Endodermal cell (in vitro differentiated cells): Measurements from ENCODE around the gene GTPBP6. TPM values are rescaled to one million over a fixed set of nuclear protein-coding genes. Genes with fewer than 3 reads are reported as not detected.

ENCODE experiments used
- DNase-seq: peaks from one replicate; pipeline ENCODE4 v3.0.0-alpha.2; 2017
- H3K27ac ChIP-seq: 2 replicates; pipeline ENCODE4 v1.5.1; 2013; ENCODE audit warnings: mild to moderate bottlenecking, low read depth, low read length, moderate library complexity
- H3K27me3 ChIP-seq: 2 replicates; pipeline ENCODE4 v1.6.1; 2013; ENCODE audit warnings: mild to moderate bottlenecking, low read length, moderate library complexity; ENCODE audit not compliant: insufficient read depth, control insufficient read depth, poor library complexity, severe bottlenecking
- H3K36me3 ChIP-seq: 2 replicates; pipeline ENCODE4 v1.7.0; 2013; ENCODE audit warnings: mild to moderate bottlenecking, low read length, moderate library complexity; ENCODE audit not compliant: control insufficient read depth, insufficient read depth
- H3K4me1 ChIP-seq: one replicate; pipeline ENCODE4 v1.7.0; 2013; ENCODE audit warnings: low read length; ENCODE audit not compliant: control insufficient read depth, insufficient read depth
- H3K4me3 ChIP-seq: 2 replicates; pipeline ENCODE4 v1.5.1; 2013; ENCODE audit warnings: mild to moderate bottlenecking, low read length, moderate library complexity
- H3K9ac ChIP-seq: 2 replicates; pipeline ENCODE4 v1.6.1; 2013; ENCODE audit warnings: mild to moderate bottlenecking, low read length, moderate library complexity; ENCODE audit not compliant: poor library complexity, severe bottlenecking; ENCODE audit errors: extremely low read depth
- H3K9me3 ChIP-seq: 2 replicates; pipeline ENCODE4 v1.6.1; 2013; ENCODE audit warnings: mild to moderate bottlenecking, low read length, moderate library complexity; ENCODE audit not compliant: control insufficient read depth
- H3K27ac Mint-ChIP-seq: 2 replicates; pipeline ENCODE4 v1.8.0; 2020; ENCODE audit warnings: mixed read lengths
- H3K27me3 Mint-ChIP-seq: 2 replicates; pipeline ENCODE4 v1.8.0; 2021; ENCODE audit warnings: mild to moderate bottlenecking, mixed read lengths; ENCODE audit not compliant: insufficient read depth
- H3K36me3 Mint-ChIP-seq: 2 replicates; pipeline ENCODE4 v1.8.0; 2020; ENCODE audit warnings: low read depth, mixed read lengths
- H3K4me1 Mint-ChIP-seq: 2 replicates; pipeline ENCODE4 v1.8.0; 2020; ENCODE audit warnings: mixed read lengths
- H3K4me3 Mint-ChIP-seq: 2 replicates; pipeline ENCODE4 v1.8.0; 2020; ENCODE audit warnings: mild to moderate bottlenecking, moderate library complexity, mixed read lengths
- H3K9me3 Mint-ChIP-seq: 2 replicates; pipeline ENCODE4 v1.8.0; 2020; ENCODE audit warnings: mild to moderate bottlenecking, mixed read lengths
- CTCF ChIP-seq: fragments of 200-600 bp; sonication (generic); conservative IDR thresholded peaks from 2 replicates; pipeline ENCODE4 v1.5.0; 2021; ENCODE audit warnings: antibody characterized with exemption, mild to moderate bottlenecking
- WGBS, 2 experiments: methylation state at CpG; one replicate each; pipeline versions ENCODE4 v1.1.5 to v1.1.7; 2013; ENCODE audit warnings: missing lambda C conversion rate in 2 of 2, mixed read lengths in 1 of 2; ENCODE audit not compliant: insufficient coverage in 1 of 2, insufficient read length in 1 of 2; 5-methylcytosine and 5-hydroxymethylcytosine counted together
- total RNA-seq, 2 donors: library from RNA; stranded (reverse); fragmentation: NEBNext Ultra II Directional in 1 of 2; extraction: Animal tissue kit (Norgen Biotek cat#: 25700) in 1 of 2; gene quantifications; 2 replicates in 1 of 2; 3 replicates in 1 of 2; pipeline ENCODE4 v1.2.1, GENCODE V29; 2021

The GTPBP6 gene
- total RNA-seq, 2 donors from 2014 or later: 58.8 to 61.0 TPM

GRCh38 chrX:314781-315595 is 3.6 kb downstream of the GTPBP6 start:
- no peaks in the 10 kb centered on the region for H3K27me3 ChIP-seq
- no peak overlapping the region for H3K27ac ChIP-seq
- no peak overlapping the region for H3K4me3 Mint-ChIP-seq
- H3K4me1 ChIP-seq: no peaks in the 10 kb centered on the region
- H3K36me3 ChIP-seq: peaks cover 41% of the 10 kb centered on the region
- H3K9me3 Mint-ChIP-seq: peaks cover 2% of the 10 kb centered on the region
- no peak overlapping the region for H3K9ac ChIP-seq
- 94 to 95% methylated on average over 38 to 50 of the region's 51 CpGs for WGBS, 2 experiments
- no peaks in the 10 kb centered on the region for H3K4me1 Mint-ChIP-seq
- TF ChIP-seq CTCF: no peak
- peaks cover 24% of the 10 kb centered on the region for H3K36me3 Mint-ChIP-seq
- no peaks in the 10 kb centered on the region for H3K9me3 ChIP-seq
- no peaks in the 10 kb centered on the region for H3K27me3 Mint-ChIP-seq
- DNase-seq: no peak
- no peak overlapping the region for H3K27ac Mint-ChIP-seq
- H3K4me3 ChIP-seq: no peak overlapping the region

GRCh38 chrX:314049-314448 is 4.5 kb downstream of the GTPBP6 start:
- no peaks in the 10 kb centered on the region for H3K27me3 Mint-ChIP-seq
- H3K9ac ChIP-seq: no peak overlapping the region
- H3K4me1 Mint-ChIP-seq: no peaks in the 10 kb centered on the region
- no peak for TF ChIP-seq CTCF
- no peaks in the 10 kb centered on the region for H3K27me3 ChIP-seq
- H3K9me3 ChIP-seq: no peaks in the 10 kb centered on the region
- H3K36me3 ChIP-seq: peaks cover 45% of the 10 kb centered on the region
- no peak overlapping the region for H3K4me3 ChIP-seq
- H3K4me3 Mint-ChIP-seq: no peak overlapping the region
- H3K9me3 Mint-ChIP-seq: peaks cover 2% of the 10 kb centered on the region
- peaks cover 31% of the 10 kb centered on the region for H3K36me3 Mint-ChIP-seq
- no peak for DNase-seq
- H3K27ac ChIP-seq: no peak overlapping the region
- H3K4me1 ChIP-seq: no peaks in the 10 kb centered on the region
- 94 to 95% methylated on average over 17 to 34 of the region's 34 CpGs for WGBS, 2 experiments
- no peak overlapping the region for H3K27ac Mint-ChIP-seq

GRCh38 chrX:313546-313945 is 5.0 kb downstream of the GTPBP6 start:
- H3K4me1 ChIP-seq: no peaks in the 10 kb centered on the region
- no peak overlapping the region for H3K27ac ChIP-seq
- Mint-ChIP-seq H3K4me1 (no peaks in the 10 kb centered on the region), H3K36me3 (peaks cover 34% of the 10 kb centered on the region), H3K9me3 (peaks cover 2% of the 10 kb centered on the region), H3K4me3 (no peak overlapping the region), H3K27me3 (no peaks in the 10 kb centered on the region), H3K27ac (no peak overlapping the region)
- no peak for TF ChIP-seq CTCF
- H3K9ac ChIP-seq: no peak overlapping the region
- 94 to 96% methylated on average over 3 to 8 of the region's 8 CpGs for WGBS, 2 experiments
- no peaks in the 10 kb centered on the region for H3K9me3 ChIP-seq
- peaks cover 48% of the 10 kb centered on the region for H3K36me3 ChIP-seq
- H3K4me3 ChIP-seq: no peak overlapping the region
- no peaks in the 10 kb centered on the region for H3K27me3 ChIP-seq
- no peak for DNase-seq
